HG02798 (cell line): ENCODE results near the gene AJAP1.

Experiments used
- ATAC-seq: cut with Tn5 transposase; IDR thresholded peaks from one replicate; pipeline ENCODE4 v1.9.1; 2021; ENCODE audit warnings: mild to moderate bottlenecking; ENCODE audit not compliant: unreplicated experiment, poor library complexity

AJAP1 gene

DNA sequence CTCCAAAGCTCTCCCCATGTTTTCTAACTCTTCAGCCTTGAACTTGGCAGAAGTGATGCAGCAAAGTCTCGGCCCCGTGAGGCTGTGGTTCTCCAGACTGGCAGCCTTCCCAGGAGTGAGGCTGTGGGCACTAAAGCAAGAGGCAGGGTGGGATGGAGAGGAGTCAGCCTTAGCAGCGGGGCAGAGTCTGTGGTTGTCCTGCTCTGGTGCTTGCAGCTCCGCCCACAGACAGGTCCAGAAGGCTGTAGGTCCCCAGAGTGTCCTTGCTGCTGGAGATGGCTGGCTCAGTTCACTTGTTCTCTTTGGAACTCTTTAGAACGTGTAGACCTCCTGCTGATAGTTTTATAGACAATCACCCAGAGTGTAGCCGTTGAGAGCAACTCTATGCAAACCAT is 142.6 kb downstream of the AJAP1 start:
- peak; percentile 14 for ATAC-seq

- ATAC-seq, result no peak
These were observed 143.0 kb downstream of the AJAP1 start for GRCh38 chr1:4797429-4797828.

- ATAC-seq, result no peak
These were observed 146.9 kb downstream of the AJAP1 start for GRCh38 chr1:4801192-4801924.

DNA sequence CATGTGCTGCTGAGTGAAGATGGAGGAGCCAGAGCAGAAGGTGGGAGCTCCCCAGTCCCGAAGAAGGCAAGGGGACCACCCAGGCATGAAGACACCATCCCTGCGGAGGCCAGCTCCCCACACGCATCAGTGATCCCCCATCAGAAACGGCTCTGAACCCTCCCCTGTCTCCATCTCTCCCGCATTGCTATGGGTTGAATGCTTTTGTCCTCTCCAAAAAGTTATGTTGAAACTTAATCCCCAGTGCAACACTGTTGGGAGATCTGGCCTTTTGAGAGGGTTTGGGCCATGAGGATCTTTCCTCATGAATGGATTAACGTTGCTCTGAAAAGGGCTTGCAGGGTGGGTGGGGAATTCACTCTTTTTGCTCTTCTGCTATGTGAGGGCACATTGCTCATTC is 147.6 kb downstream of the AJAP1 start:
- ATAC-seq, result no peak

DNA sequence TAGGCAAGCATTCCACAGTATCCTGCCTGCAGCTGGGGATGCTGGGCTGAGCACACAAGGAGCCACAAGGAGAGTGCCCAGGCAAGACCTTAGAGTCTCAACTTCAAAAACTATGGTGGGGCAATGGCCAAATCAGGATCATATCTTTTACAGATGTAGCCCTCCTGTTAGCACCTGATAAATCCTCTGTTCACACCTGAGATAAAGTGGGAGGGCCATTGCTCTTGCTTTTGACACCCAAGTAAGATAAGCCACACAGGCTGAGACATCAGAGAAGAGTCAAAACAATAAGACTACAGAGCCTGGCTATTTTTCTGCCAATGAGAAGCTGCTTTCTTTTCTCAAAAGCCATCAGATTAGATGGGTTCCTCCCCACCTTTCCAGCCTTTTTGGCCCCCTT is 148.9 kb downstream of the AJAP1 start:
- no peak for ATAC-seq

DNA sequence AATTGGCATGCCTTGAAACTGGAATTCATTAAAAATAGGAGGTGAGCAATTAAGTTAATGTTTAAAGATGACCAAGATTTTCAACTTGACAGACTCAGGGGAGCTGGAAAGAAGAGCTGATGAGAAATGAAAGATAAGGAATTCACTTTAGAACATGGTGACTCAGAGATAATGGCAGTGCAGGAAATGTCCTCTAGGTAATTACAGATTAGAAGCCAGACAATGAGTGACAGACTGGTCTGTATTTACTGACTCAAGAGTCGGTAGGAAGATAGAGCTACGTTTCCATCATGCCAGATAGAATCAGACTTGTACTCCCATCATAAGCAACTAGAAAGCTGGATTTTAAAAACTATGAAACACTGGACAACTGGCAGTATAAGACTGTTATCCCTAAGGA is 151.6 kb downstream of the AJAP1 start:
- no peak for ATAC-seq

DNA sequence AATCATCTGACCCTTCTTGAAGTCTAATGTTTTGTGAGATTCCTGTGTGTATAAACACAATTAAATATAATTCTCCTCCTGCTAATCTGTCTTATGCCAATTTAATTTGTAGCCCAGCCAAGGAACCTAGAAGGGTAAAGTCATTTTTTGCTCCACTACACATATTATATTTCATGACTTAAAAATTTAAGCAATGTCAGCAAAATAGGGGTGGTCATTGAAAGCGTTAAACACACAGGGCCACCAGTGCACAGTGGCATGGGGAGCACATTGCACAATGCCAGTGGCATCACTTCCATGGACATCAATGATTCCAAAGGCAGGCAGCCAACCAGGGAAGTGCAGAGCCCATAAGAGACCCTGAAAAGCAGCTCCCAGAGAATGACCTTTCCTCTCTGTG is 166.1 kb downstream of the AJAP1 start:
- ATAC-seq, result no peak

DNA sequence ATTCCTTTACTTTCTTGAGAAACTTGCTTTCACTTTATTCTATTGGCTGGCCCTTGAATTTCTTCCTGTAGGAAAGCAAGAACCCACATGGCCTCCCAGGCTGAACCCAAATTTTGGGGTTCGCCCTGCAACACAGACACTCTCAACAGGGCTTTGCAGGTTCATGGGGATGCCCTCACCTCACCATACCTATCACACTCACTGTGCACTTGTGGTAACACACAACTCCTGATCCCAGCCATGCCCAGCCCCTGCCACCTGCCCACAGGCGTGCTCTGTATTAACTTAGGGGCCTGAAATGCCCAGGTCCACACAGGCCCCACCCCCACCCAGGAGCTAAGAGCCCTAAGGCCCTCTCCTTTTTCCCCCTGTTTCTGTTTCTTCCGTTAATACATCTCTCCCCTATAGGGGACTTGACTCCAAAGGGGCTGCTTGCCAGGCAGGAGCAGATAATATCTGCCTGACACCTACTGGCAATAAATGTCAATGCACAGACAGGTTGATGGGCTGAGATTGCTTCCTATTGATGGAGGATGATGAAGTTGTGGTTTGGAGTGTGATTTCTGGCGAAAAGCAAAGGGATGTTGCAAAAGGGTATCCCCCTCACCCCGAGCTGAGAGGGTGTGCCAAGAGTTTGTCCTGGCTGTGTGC is 171.5 kb downstream of the AJAP1 start:
- no peak for ATAC-seq

DNA sequence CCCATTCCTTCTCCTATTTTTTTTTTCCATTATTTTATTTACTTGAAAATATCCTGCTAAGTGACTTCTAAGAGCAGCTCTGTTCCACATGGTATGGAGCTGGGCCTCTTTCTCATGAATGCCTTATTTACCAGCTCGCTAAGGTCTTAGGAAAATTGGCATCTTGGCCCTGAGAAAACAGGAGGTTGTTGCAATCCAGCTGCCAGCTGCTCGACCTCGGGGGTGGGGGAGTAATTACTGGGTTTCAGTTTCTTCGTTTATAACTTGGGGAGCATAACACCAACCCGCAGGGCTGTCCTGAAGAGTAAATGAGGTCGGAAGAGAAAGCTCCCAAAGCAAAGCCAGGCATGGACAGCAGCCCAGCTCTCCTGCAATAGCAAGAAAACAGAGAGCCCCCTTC is 176.3 kb downstream of the AJAP1 start:
- ATAC-seq, result no peak

- no peak for ATAC-seq
These were observed 182.2 kb downstream of the AJAP1 start for GRCh38 chr1:4836574-4836973.

GRCh38 chr1:4837031-4837600 is 182.7 kb downstream of the AJAP1 start:
- no peak for ATAC-seq

- ATAC-seq, result no peak
These were observed 183.3 kb downstream of the AJAP1 start for GRCh38 chr1:4837752-4838151.

- no peak for ATAC-seq
These were observed 183.8 kb downstream of the AJAP1 start for GRCh38 chr1:4838231-4838630.
